AG04449 (cell line): ENCODE data around the gene ARMC2.

ENCODE experiments used
- CTCF ChIA-PET: fragments of 350-600 bp; formaldehyde crosslinking; extraction: SDS; loops from one replicate; lab custom pipeline; 2021; ENCODE audit warnings: antibody characterized with exemption; lab: Yijun Ruan, JAX
- POLR2A ChIA-PET: fragments of 400-600, 350-600 bp; formaldehyde crosslinking; extraction: SDS; loops from one replicate; lab custom pipeline; 2020; ENCODE audit warnings: antibody characterized with exemption, inconsistent platforms; lab: Yijun Ruan, JAX
- DNase-seq: peaks from one replicate; pipeline ENCODE4 v3.0.0-alpha.2; 2010; ENCODE audit warnings: low read depth, low spot score
- H3K4me3 ChIP-seq: 2 replicates; pipeline ENCODE4 v1.5.1; 2011; ENCODE audit warnings: low read depth, mild to moderate bottlenecking, control low read depth, low read length
- CTCF ChIP-seq: IDR thresholded peaks from one replicate; pipeline ENCODE4 v1.5.1; 2011; ENCODE audit warnings: mild to moderate bottlenecking, moderate library complexity, low read length, control low read depth, inconsistent platforms; ENCODE audit not compliant: insufficient read depth; ENCODE audit errors: missing control alignments

ARMC2 gene

GRCh38 chr6:109008537-109009235, 160.5 kb downstream of the ARMC2 start:
- ChIA-PET CTCF (interaction anchor here (1.2 kb wide), 1 partner anchor 65 kb away, joined by 3 read pairs; no protein-coding TSS in a partner anchor), POLR2A (no interaction called here)
- peak overlapping the region; percentile 85 for H3K4me3 ChIP-seq
- no peak for DNase-seq
- no peak for TF ChIP-seq CTCF

GRCh38 chr6:109009236-109009961, 161.2 kb downstream of the ARMC2 start:
- POLR2A ChIA-PET = interaction anchor here (0.5 kb wide), 1 partner anchor 28 kb away, joined by 3 read pairs; no protein-coding TSS in a partner anchor
- peak overlapping the region; percentile 85 for H3K4me3 ChIP-seq
- no peak for TF ChIP-seq CTCF
- DNase-seq = no peak
- CTCF ChIA-PET = interaction anchor here (0.9 to 1.2 kb wide), 2 partner anchors 28 to 56 kb away, joined by 3 to 4 read pairs; no protein-coding TSS in a partner anchor

- DNase-seq = no peak
- ChIA-PET POLR2A (interaction anchor here (0.5 kb wide), 1 partner anchor 29 kb away, joined by 3 read pairs; no protein-coding TSS in a partner anchor), CTCF (interaction anchor here (0.9 to 1.3 kb wide), 4 partner anchors 28 to 162 kb away, joined by 3 to 4 read pairs (median 4); partner anchors contain the start of gene ARMC2)
- H3K4me3 ChIP-seq = peak overlapping the region; percentile 84
- no peak for TF ChIP-seq CTCF
Measured at GRCh38 chr6:109009962-109010704, 161.9 kb downstream of the ARMC2 start.

GRCh38 chr6:109010705-109011102, 162.5 kb downstream of the ARMC2 start:
- no peak for DNase-seq
- ChIA-PET POLR2A (no interaction called here), CTCF (interaction anchor here (0.9 to 1.3 kb wide), 2 partner anchors 63 to 162 kb away, joined by 3 to 4 read pairs; partner anchors contain the start of gene ARMC2)
- TF ChIP-seq CTCF = no peak
- no peak overlapping the region for H3K4me3 ChIP-seq

GRCh38 chr6:109013656-109014305, 165.6 kb downstream of the ARMC2 start:
- POLR2A ChIA-PET = interaction anchor here (0.7 kb wide), 1 partner anchor 827 kb away, joined by 4 read pairs; no protein-coding TSS in a partner anchor
- CTCF ChIA-PET = interaction anchor here (1.2 kb wide), 1 partner anchor 8 kb away, joined by 3 read pairs; no protein-coding TSS in a partner anchor
- DNase-seq = no peak
- H3K4me3 ChIP-seq = no peak overlapping the region
- no peak for TF ChIP-seq CTCF
